Measurements from ENCODE around the gene SULT1C2.

Gene SULT1C2

DNA sequence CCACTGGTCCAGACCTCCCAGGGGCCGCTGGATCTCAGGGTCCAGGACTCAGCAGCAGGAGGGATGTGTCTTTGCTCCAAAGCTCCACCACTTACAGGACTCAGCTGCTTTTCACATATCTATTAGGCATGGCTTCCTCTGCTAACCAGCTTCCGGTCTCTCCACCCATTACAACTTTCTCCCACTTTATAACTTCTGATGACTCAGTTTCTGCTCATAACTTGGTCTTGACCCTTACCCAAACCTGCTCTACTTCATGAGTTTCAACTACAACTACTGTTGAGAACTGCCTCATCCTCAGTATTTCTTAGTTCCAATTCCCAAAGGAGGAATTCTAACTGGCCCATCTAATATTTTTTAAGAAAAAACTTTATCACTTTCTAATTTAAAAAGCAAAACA lies 17.2 kb downstream of the SULT1C2 start:
- no peak overlapping the region for H3K27ac ChIP-seq (ENCODE audit: low read length)
- H3K9me3 ChIP-seq (ENCODE audit: insufficient read depth, low read length, severe bottlenecking) = no peaks in the 10 kb centered on the region
- H3K27me3 ChIP-seq (ENCODE audit: insufficient read depth, low read length, poor library complexity) = no peaks in the 10 kb centered on the region
- no peaks in the 10 kb centered on the region for H3K36me3 ChIP-seq (ENCODE audit: insufficient read depth, low read length)
- H3K4me3 ChIP-seq (ENCODE audit: low read depth in 1 of 2, low read length in 2 of 2) = no peak overlapping the region
- no peak overlapping the region for H2AFZ ChIP-seq (ENCODE audit: low read depth, low read length)
- TF ChIP-seq, protein P1, sequence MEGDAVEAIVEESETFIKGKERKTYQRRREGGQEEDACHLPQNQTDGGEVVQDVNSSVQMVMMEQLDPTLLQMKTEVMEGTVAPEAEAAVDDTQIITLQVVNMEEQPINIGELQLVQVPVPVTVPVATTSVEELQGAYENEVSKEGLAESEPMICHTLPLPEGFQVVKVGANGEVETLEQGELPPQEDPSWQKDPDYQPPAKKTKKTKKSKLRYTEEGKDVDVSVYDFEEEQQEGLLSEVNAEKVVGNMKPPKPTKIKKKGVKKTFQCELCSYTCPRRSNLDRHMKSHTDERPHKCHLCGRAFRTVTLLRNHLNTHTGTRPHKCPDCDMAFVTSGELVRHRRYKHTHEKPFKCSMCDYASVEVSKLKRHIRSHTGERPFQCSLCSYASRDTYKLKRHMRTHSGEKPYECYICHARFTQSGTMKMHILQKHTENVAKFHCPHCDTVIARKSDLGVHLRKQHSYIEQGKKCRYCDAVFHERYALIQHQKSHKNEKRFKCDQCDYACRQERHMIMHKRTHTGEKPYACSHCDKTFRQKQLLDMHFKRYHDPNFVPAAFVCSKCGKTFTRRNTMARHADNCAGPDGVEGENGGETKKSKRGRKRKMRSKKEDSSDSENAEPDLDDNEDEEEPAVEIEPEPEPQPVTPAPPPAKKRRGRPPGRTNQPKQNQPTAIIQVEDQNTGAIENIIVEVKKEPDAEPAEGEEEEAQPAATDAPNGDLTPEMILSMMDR (IDR thresholded peaks at IDR 0.05; ENCODE audit: borderline replicate concordance, extremely low read depth, low read length, poor library complexity, severe bottlenecking) = no peak
- TF ChIP-seq EZH2 (IDR thresholded peaks at IDR 0.05; ENCODE audit: borderline replicate concordance, low read depth, low read length, severe bottlenecking) = no peak
- H3K9ac ChIP-seq (ENCODE audit: low read depth, low read length) = no peak overlapping the region
- DNase-seq = no peak
- no peaks in the 10 kb centered on the region for H4K20me1 ChIP-seq (ENCODE audit: insufficient read depth, low read length)
- H3K79me2 ChIP-seq (ENCODE audit: insufficient read depth, low read length) = no peaks in the 10 kb centered on the region
- no peak overlapping the region for H3K4me2 ChIP-seq (ENCODE audit: insufficient read depth, low read length)
- ATAC-seq (ENCODE audit: insufficient read depth, low read depth) = no peak
- H3K4me1 ChIP-seq (ENCODE audit: insufficient read depth, low read length) = no peaks in the 10 kb centered on the region

DNA sequence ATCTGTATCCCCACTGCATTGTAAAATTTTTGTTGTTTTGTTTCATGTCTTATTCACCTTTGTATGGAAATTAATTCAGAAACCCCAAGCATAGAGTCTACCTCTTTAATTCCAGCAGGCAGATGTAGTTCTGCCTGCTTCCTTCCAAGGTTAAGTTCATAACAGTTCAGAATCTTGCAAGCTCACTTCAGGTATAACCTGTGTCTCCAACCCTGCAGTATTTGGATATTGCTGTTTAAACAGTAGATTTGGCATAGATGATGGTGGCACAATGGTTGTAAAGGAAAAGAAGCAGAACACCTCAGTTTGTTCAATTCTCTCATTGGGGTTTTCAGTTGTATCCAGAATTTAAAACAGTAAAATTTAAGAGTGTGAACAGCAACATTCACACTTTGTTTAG lies 21.2 kb downstream of the SULT1C2 start:
- ATAC-seq (ENCODE audit: insufficient read depth, low read depth) = no peak
- DNase-seq = no peak

DNA sequence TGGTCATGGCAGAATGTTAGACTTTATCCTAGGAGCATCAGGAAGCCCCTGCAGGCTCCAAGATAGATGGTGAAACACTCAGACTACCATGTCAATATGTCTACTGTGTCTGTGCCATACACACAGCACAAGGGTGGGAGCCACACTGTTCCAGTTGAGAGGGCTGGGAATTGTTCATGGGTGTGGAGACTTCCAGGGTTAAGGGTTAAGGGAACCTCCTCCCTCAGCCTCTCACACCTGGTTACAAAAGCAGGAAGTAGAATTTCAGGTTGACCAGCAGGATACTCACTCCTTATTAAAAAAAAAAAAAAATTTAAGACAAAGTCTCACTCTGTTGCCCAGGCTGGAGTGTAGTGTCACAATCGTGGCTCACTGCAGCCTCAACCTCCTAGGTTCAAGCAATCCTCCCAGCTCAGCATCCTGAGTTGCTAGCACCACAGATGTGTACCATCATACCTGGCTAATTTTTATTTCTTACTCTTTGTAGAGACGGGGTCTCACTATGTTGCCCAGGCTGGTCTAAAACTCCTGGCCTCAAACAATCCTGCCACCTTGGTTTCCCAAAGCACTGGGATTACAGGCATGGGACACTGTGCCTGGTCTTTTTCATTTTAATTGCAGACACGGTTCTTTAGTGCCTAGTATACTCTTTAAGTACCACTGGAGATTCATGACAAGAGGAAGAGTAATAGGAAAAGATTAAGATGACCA lies 26.0 kb downstream of the SULT1C2 start:
- Histone ChIP-seq H3K79me2 (ENCODE audit: insufficient read depth, low read length) (no peaks in the 10 kb centered on the region), H3K9me3 (ENCODE audit: insufficient read depth, low read length, severe bottlenecking) (no peaks in the 10 kb centered on the region), H3K27me3 (ENCODE audit: insufficient read depth, low read length, poor library complexity) (peaks cover 4% of the 10 kb centered on the region), H3K4me3 (ENCODE audit: low read depth in 1 of 2, low read length in 2 of 2) (no peak overlapping the region), H3K4me2 (ENCODE audit: insufficient read depth, low read length) (no peak overlapping the region), H3K4me1 (ENCODE audit: insufficient read depth, low read length) (no peaks in the 10 kb centered on the region), H3K27ac (ENCODE audit: low read length) (no peak overlapping the region), H4K20me1 (ENCODE audit: insufficient read depth, low read length) (no peaks in the 10 kb centered on the region), H3K36me3 (ENCODE audit: insufficient read depth, low read length) (no peaks in the 10 kb centered on the region), H2AFZ (ENCODE audit: low read depth, low read length) (no peak overlapping the region), H3K9ac (ENCODE audit: low read depth, low read length) (no peak overlapping the region)
- ATAC-seq (ENCODE audit: insufficient read depth, low read depth) (no peak), DNase-seq (no peak)
- TF ChIP-seq, protein P1 (IDR thresholded peaks at IDR 0.05; ENCODE audit: borderline replicate concordance, extremely low read depth, low read length, poor library complexity, severe bottlenecking) = no peak
- no peak for TF ChIP-seq EZH2 (IDR thresholded peaks at IDR 0.05; ENCODE audit: borderline replicate concordance, low read depth, low read length, severe bottlenecking)

More for the DNA sequence above, 21.2 kb downstream of the SULT1C2 start:
- Histone ChIP-seq H3K36me3 (ENCODE audit: insufficient read depth, low read length) (no peaks in the 10 kb centered on the region), H3K9ac (ENCODE audit: low read depth, low read length) (no peak overlapping the region), H3K4me2 (ENCODE audit: insufficient read depth, low read length) (no peak overlapping the region), H3K27me3 (ENCODE audit: insufficient read depth, low read length, poor library complexity) (no peaks in the 10 kb centered on the region), H4K20me1 (ENCODE audit: insufficient read depth, low read length) (no peaks in the 10 kb centered on the region), H3K27ac (ENCODE audit: low read length) (no peak overlapping the region), H2AFZ (ENCODE audit: low read depth, low read length) (no peak overlapping the region), H3K9me3 (ENCODE audit: insufficient read depth, low read length, severe bottlenecking) (no peaks in the 10 kb centered on the region), H3K4me1 (ENCODE audit: insufficient read depth, low read length) (no peaks in the 10 kb centered on the region), H3K4me3 (ENCODE audit: low read depth in 1 of 2, low read length in 2 of 2) (no peak overlapping the region), H3K79me2 (ENCODE audit: insufficient read depth, low read length) (no peaks in the 10 kb centered on the region)
- TF ChIP-seq, protein P1 (IDR thresholded peaks at IDR 0.05; ENCODE audit: borderline replicate concordance, extremely low read depth, low read length, poor library complexity, severe bottlenecking) = no peak
- no peak for TF ChIP-seq EZH2 (IDR thresholded peaks at IDR 0.05; ENCODE audit: borderline replicate concordance, low read depth, low read length, severe bottlenecking)

All from DND-41 (cell line).